SK-N-SH (cell line): ENCODE measurements around the gene SPACA9. TPM values are rescaled to one million over a fixed set of nuclear protein-coding genes. Genes with fewer than 3 reads are reported as not detected.

Source experiments
- CTCF ChIA-PET: fragments of 300-600, 350-600 bp; formaldehyde crosslinking; extraction: SDS; loops from one replicate; lab custom pipeline; 2021; lab: Yijun Ruan, JAX
- POLR2A ChIA-PET: fragments of 350-600 bp; sonication (Branson Sonifier 250); formaldehyde crosslinking; extraction: SDS; loops from one replicate; lab custom pipeline; 2020; ENCODE audit warnings: antibody characterized with exemption, inconsistent platforms; lab: Yijun Ruan, JAX
- DNase-seq: peaks from one replicate; pipeline ENCODE4 v3.0.0; 2012
- H2AFZ ChIP-seq: fragments of 200-600 bp; sonication (generic); 2 replicates; pipeline ENCODE4 v1.8.1; 2016; ENCODE audit warnings: antibody characterized with exemption, mild to moderate bottlenecking, low read depth
- H3F3A ChIP-seq: fragments of 200-600 bp; sonication (generic); replicated peaks from 2 replicates; pipeline ENCODE3; 2016; ENCODE audit warnings: antibody characterized with exemption, mild to moderate bottlenecking; ENCODE audit not compliant: insufficient read depth
- H3K27ac ChIP-seq, 2 experiments: fragments of 200-500 bp in 1 of 2; fragments of 200-600 bp in 1 of 2; sonication (Bioruptor generic) in 1 of 2; sonication (generic), shearing (Covaris generic) in 1 of 2; 2 replicates each; pipeline versions ENCODE4 v1.5.1 to v1.6.1; 2014 to 2016; ENCODE audit warnings: low read depth in 2 of 2, inconsistent platforms in 1 of 2, low read length in 1 of 2, mild to moderate bottlenecking in 1 of 2, mixed read lengths in 1 of 2
- H3K27me3 ChIP-seq: fragments of 200-600 bp; sonication (generic), shearing (Covaris generic); 2 replicates; pipeline ENCODE4 v1.6.1; 2016; ENCODE audit warnings: mixed run types; ENCODE audit not compliant: insufficient read depth
- H3K36me3 ChIP-seq, 2 experiments: fragments of 200-500 bp in 1 of 2; fragments of 200-600 bp in 1 of 2; sonication (Bioruptor generic) in 1 of 2; sonication (generic) in 1 of 2; replicated peaks in 1 of 2; 2 replicates each; pipeline versions ENCODE3 to v1.5.1; 2014 to 2016; ENCODE audit warnings: low read length in 1 of 2, mild to moderate bottlenecking in 1 of 2; ENCODE audit not compliant: insufficient read depth in 2 of 2, control insufficient read depth in 1 of 2
- H3K4me1 ChIP-seq, 2 experiments: fragments of 200-500 bp in 1 of 2; fragments of 200-600 bp in 1 of 2; sonication (Bioruptor generic) in 1 of 2; sonication (generic), shearing (Covaris generic) in 1 of 2; 2 replicates each; pipeline versions ENCODE4 v1.5.1 to v1.6.1; 2014 to 2016; ENCODE audit warnings: low read depth in 1 of 2, low read length in 1 of 2, mixed run types in 1 of 2; ENCODE audit not compliant: insufficient read depth in 2 of 2, control insufficient read depth in 1 of 2
- H3K4me2 ChIP-seq: fragments of 200-600 bp; sonication (generic), shearing (Covaris generic); 2 replicates; pipeline ENCODE4 v1.6.1; 2017; ENCODE audit warnings: mixed run types
- H3K4me3 ChIP-seq, 2 experiments: fragments of 200-500 bp in 1 of 2; fragments of 200-600 bp in 1 of 2; sonication (Bioruptor generic) in 1 of 2; sonication (generic), shearing (Covaris generic) in 1 of 2; 2 replicates each; pipeline versions ENCODE4 v1.5.1 to v1.8.1; 2014 to 2016; ENCODE audit warnings: low read depth in 2 of 2, inconsistent platforms in 1 of 2, low read length in 1 of 2, mild to moderate bottlenecking in 1 of 2, mixed read lengths in 1 of 2, moderate library complexity in 1 of 2
- H3K79me2 ChIP-seq: fragments of 200-600 bp; sonication (generic); 2 replicates; pipeline ENCODE4 v1.8.1; 2017; ENCODE audit warnings: mild to moderate bottlenecking; ENCODE audit not compliant: insufficient read depth
- H3K9ac ChIP-seq: fragments of 200-600 bp; sonication (generic); 2 replicates; pipeline ENCODE4 v1.6.1; 2017; ENCODE audit warnings: mixed run types
- H3K9me2 ChIP-seq: fragments of 200-600 bp; sonication (generic); 2 replicates; pipeline ENCODE4 v1.6.1; 2017; ENCODE audit warnings: mixed run types
- H3K9me3 ChIP-seq: fragments of 200-600 bp; sonication (generic); 2 replicates; pipeline ENCODE4 v1.6.1; 2017; ENCODE audit warnings: mixed run types, mild to moderate bottlenecking, moderate library complexity
- H4K20me1 ChIP-seq: fragments of 200-600 bp; sonication (generic); 2 replicates; pipeline ENCODE4 v1.6.1; 2017; ENCODE audit warnings: mild to moderate bottlenecking, mixed run types; ENCODE audit not compliant: insufficient read depth
- EP300 ChIP-seq, 2 experiments: IDR thresholded peaks; 2 replicates each; pipeline versions ENCODE4 v1.4.0 to v1.6.1; 2012; ENCODE audit warnings: borderline replicate concordance in 1 of 2, low read depth in 1 of 2, low read length in 1 of 2
- FOSL2 ChIP-seq: IDR thresholded peaks from 2 replicates; pipeline ENCODE4 v1.4.0; 2012; ENCODE audit warnings: low read depth, mild to moderate bottlenecking, moderate library complexity, borderline replicate concordance
- FOXM1 ChIP-seq: IDR thresholded peaks from 2 replicates; pipeline ENCODE4 v1.4.0; 2012; ENCODE audit warnings: low read depth, mild to moderate bottlenecking
- GABPA ChIP-seq: IDR thresholded peaks from 2 replicates; pipeline ENCODE4 v1.4.0; 2012; ENCODE audit warnings: low read depth, mild to moderate bottlenecking
- NFIC ChIP-seq: IDR thresholded peaks from 2 replicates; pipeline ENCODE4 v1.4.0; 2012; ENCODE audit warnings: borderline replicate concordance
- RCOR1 ChIP-seq: fragments of 150-350 bp; IDR thresholded peaks from 2 replicates; pipeline ENCODE4 v1.6.1; 2017; ENCODE audit warnings: antibody characterized with exemption, low read length
- RFX5 ChIP-seq: IDR thresholded peaks from 2 replicates; pipeline ENCODE4 v1.6.1; 2012; ENCODE audit warnings: mild to moderate bottlenecking, improper control_type of control experiment, low read length
- RXRA ChIP-seq: IDR thresholded peaks from 2 replicates; pipeline ENCODE4 v1.4.0; 2012; ENCODE audit warnings: low read depth, mild to moderate bottlenecking, borderline replicate concordance
- SIN3A ChIP-seq: IDR thresholded peaks from 2 replicates; pipeline ENCODE4 v1.6.1; 2012; ENCODE audit warnings: low read depth, mild to moderate bottlenecking, low read length, moderate library complexity, borderline replicate concordance
- SMC3 ChIP-seq: IDR thresholded peaks from 2 replicates; pipeline ENCODE4 v1.6.1; 2012; ENCODE audit warnings: low read depth, low read length, improper control_type of control experiment
- WGBS: methylation state at CpG from one replicate; pipeline ENCODE4 v1.1.6; 2017; ENCODE audit warnings: low lambda C conversion rate; 5-methylcytosine and 5-hydroxymethylcytosine counted together
- polyA plus RNA-seq, 3 experiments: library from polyadenylated mRNA; depleted of rRNA; stranded (reverse); fragments of >200 nt; gene quantifications; 2 replicates each; pipeline ENCODE4 v1.2.3, GENCODE V29; 2012
- TF ChIP-seq, protein P1 (sequence below): fragments of 150-350 bp; IDR thresholded peaks from 2 replicates; pipeline ENCODE4 v1.6.1; 2017; ENCODE audit warnings: antibody characterized with exemption, low read length, low read depth, borderline replicate concordance
- TF ChIP-seq, protein P2 (sequence below): fragments of 200-600 bp; sonication (generic); IDR thresholded peaks from 2 replicates; pipeline ENCODE4 v1.6.1; 2017; ENCODE audit warnings: antibody characterized with exemption, mild to moderate bottlenecking, moderate library complexity
- TF ChIP-seq, protein P3 (sequence below): fragments of 150-350 bp; IDR thresholded peaks from 2 replicates; pipeline ENCODE4 v1.6.1; 2016; ENCODE audit warnings: mild to moderate bottlenecking, low read depth, low read length

SPACA9 gene
- polyA plus RNA-seq, 1 of the 3 experiments (the other 2 are of a cell fraction) = 9.8 TPM

DNA sequence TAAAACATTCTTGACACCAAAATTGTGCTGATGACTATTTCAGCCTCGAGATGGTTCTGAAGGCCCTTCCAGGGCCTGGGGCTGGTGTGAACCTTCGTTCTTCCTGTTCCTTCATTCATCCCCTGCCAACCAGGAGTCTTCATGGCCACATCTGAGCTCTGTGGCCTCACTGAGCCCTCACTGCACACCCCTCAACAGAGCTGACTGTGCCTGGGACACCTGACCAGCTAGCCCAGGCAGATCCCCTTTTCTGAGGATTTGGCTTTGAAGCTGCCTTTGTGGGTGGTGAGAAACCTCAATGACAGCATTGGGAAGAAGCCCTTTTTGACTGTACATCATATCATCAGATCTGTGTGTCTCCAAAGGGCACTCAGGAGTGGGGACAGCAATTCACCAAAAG, 14.4 kb upstream of the SPACA9 start:
- no peak overlapping the region for H3K9ac ChIP-seq
- no peak overlapping the region for H3K27ac ChIP-seq
- no peaks in the 10 kb centered on the region for H4K20me1 ChIP-seq
- no peak for DNase-seq
- no peak overlapping the region for H3K4me2 ChIP-seq
- H3K79me2 ChIP-seq = no peaks in the 10 kb centered on the region
- H3K4me3 ChIP-seq = no peak overlapping the region
- no peaks in the 10 kb centered on the region for H3K36me3 ChIP-seq
- TF ChIP-seq FOXM1 (no peak), SIN3A (no peak), SMC3 (no peak), RXRA (no peak), RFX5 (no peak)
- TF ChIP-seq, protein P1, sequence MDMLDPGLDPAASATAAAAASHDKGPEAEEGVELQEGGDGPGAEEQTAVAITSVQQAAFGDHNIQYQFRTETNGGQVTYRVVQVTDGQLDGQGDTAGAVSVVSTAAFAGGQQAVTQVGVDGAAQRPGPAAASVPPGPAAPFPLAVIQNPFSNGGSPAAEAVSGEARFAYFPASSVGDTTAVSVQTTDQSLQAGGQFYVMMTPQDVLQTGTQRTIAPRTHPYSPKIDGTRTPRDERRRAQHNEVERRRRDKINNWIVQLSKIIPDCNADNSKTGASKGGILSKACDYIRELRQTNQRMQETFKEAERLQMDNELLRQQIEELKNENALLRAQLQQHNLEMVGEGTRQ = no peak
- TF ChIP-seq, protein P2, sequence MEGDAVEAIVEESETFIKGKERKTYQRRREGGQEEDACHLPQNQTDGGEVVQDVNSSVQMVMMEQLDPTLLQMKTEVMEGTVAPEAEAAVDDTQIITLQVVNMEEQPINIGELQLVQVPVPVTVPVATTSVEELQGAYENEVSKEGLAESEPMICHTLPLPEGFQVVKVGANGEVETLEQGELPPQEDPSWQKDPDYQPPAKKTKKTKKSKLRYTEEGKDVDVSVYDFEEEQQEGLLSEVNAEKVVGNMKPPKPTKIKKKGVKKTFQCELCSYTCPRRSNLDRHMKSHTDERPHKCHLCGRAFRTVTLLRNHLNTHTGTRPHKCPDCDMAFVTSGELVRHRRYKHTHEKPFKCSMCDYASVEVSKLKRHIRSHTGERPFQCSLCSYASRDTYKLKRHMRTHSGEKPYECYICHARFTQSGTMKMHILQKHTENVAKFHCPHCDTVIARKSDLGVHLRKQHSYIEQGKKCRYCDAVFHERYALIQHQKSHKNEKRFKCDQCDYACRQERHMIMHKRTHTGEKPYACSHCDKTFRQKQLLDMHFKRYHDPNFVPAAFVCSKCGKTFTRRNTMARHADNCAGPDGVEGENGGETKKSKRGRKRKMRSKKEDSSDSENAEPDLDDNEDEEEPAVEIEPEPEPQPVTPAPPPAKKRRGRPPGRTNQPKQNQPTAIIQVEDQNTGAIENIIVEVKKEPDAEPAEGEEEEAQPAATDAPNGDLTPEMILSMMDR = no peak
- ChIA-PET CTCF (interaction anchor here (0.9 to 1.4 kb wide), 2 partner anchors 15 to 37 kb away, joined by 4 to 5 read pairs; no protein-coding TSS in a partner anchor), POLR2A (no interaction called here)
- no peaks in the 10 kb centered on the region for H3K9me3 ChIP-seq
- no peaks in the 10 kb centered on the region for H3F3A ChIP-seq
- H3K4me1 ChIP-seq = peaks cover 0 to 6% of the 10 kb centered on the region in 2 experiments; a peak in 1 of 4 replicates
- no peaks in the 10 kb centered on the region for H3K27me3 ChIP-seq
- no peaks in the 10 kb centered on the region for H3K9me2 ChIP-seq
- no peak overlapping the region for H2AFZ ChIP-seq
- WGBS = 9% methylated on average over 2 of the region's 2 CpGs

DNA sequence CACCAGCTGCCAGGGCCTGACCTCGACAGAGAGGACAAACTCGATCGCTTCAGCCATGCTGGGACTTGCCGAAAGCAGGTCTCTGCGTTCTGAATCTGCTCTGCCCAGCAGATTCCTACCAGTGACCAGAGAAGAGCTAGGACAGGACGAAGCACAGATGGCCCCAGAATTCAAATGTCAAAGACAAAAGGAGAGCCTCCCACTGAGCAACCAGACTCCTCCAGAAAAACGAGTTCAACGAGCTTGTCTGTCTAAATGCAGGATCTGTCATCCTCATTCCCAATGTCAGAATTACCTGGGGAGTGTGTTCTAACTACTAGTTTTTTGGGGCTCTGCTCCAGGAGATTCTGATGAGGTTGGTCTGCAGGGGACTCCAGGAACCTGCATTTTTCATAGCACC, 14.0 kb upstream of the SPACA9 start:
- H3K79me2 ChIP-seq = no peaks in the 10 kb centered on the region
- H3K27me3 ChIP-seq = no peaks in the 10 kb centered on the region
- no peak overlapping the region for H3K4me2 ChIP-seq
- H3K4me1 ChIP-seq = peaks cover 0 to 5% of the 10 kb centered on the region in 2 experiments; a peak in 1 of 4 replicates
- 62% methylated on average over 8 of the region's 8 CpGs for WGBS
- TF ChIP-seq SMC3 (no peak), FOXM1 (no peak), RCOR1 (no peak), FOSL2 (no peak), EP300 (IDR thresholded peaks at IDR 0.05; ENCODE audit: borderline replicate concordance in 1 of 2, low read depth in 1 of 2, low read length in 1 of 2) (no peak), NFIC (no peak), GABPA (no peak)
- TF ChIP-seq, protein P3, sequence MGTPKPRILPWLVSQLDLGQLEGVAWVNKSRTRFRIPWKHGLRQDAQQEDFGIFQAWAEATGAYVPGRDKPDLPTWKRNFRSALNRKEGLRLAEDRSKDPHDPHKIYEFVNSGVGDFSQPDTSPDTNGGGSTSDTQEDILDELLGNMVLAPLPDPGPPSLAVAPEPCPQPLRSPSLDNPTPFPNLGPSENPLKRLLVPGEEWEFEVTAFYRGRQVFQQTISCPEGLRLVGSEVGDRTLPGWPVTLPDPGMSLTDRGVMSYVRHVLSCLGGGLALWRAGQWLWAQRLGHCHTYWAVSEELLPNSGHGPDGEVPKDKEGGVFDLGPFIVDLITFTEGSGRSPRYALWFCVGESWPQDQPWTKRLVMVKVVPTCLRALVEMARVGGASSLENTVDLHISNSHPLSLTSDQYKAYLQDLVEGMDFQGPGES = no peak
- TF ChIP-seq, protein P2 = no peak
- no peaks in the 10 kb centered on the region for H4K20me1 ChIP-seq
- H2AFZ ChIP-seq = no peak overlapping the region
- no peak overlapping the region for H3K4me3 ChIP-seq
- ChIA-PET POLR2A (no interaction called here), CTCF (interaction anchor here (0.9 to 1.4 kb wide), 2 partner anchors 15 to 37 kb away, joined by 4 to 5 read pairs; no protein-coding TSS in a partner anchor)
- H3F3A ChIP-seq = no peaks in the 10 kb centered on the region
- H3K36me3 ChIP-seq = no peaks in the 10 kb centered on the region
- H3K9me3 ChIP-seq = no peaks in the 10 kb centered on the region
- no peak overlapping the region for H3K9ac ChIP-seq
- DNase-seq = no peak
- no peak overlapping the region for H3K27ac ChIP-seq
- H3K9me2 ChIP-seq = no peaks in the 10 kb centered on the region
